Parathyroid adenoma (tissue), 2 donors: ENCODE data around the gene GRID1.

Experiments used
- H2AFZ ChIP-seq: fragments of 300-600 bp; sonication (generic); one replicate; pipeline ENCODE4 v1.7.0; 2017; ENCODE audit warnings: antibody characterized with exemption, mild to moderate bottlenecking
- H3K27ac ChIP-seq: fragments of 300-600 bp; sonication (generic); one replicate; pipeline ENCODE4 v1.7.0; 2017
- H3K27me3 ChIP-seq: fragments of 300-600 bp; sonication (generic); one replicate; pipeline ENCODE4 v1.7.0; 2017; ENCODE audit warnings: low read length; ENCODE audit not compliant: control insufficient read depth, insufficient read depth
- H3K36me3 ChIP-seq: fragments of 300-600 bp; sonication (generic); one replicate; pipeline ENCODE4 v1.7.0; 2017; ENCODE audit warnings: low read length; ENCODE audit not compliant: control insufficient read depth, insufficient read depth
- H3K4me1 ChIP-seq: fragments of 300-600 bp; sonication (generic); one replicate; pipeline ENCODE4 v1.7.0; 2017; ENCODE audit warnings: control low read depth
- H3K4me2 ChIP-seq: fragments of 300-600 bp; sonication (generic); one replicate; pipeline ENCODE4 v1.7.0; 2017; ENCODE audit warnings: low read length
- H3K4me3 ChIP-seq: fragments of 300-600 bp; sonication (generic); one replicate; pipeline ENCODE4 v1.7.0; 2017; ENCODE audit warnings: low read depth, low read length
- H3K79me2 ChIP-seq: fragments of 300-600 bp; sonication (generic); one replicate; pipeline ENCODE4 v1.7.0; 2017; ENCODE audit warnings: control low read depth
- H3K9ac ChIP-seq: fragments of 300-600 bp; sonication (generic); one replicate; pipeline ENCODE4 v1.7.0; 2017; ENCODE audit warnings: mild to moderate bottlenecking
- H3K9me3 ChIP-seq: fragments of 300-600 bp; sonication (generic); one replicate; pipeline ENCODE4 v1.7.0; 2017; ENCODE audit warnings: low read length; ENCODE audit not compliant: control insufficient read depth
- CTCF ChIP-seq: fragments of 300-600 bp; sonication (generic); IDR thresholded peaks from one replicate; pipeline ENCODE4 v1.7.0; 2017; ENCODE audit warnings: antibody characterized with exemption, mild to moderate bottlenecking
- donor health status: primary hyperparathyroidism.

Gene GRID1

GRCh38 chr10:85643845-85644525 lies 722.6 kb downstream of the GRID1 start:
- H3K27me3 ChIP-seq = no peaks in the 10 kb centered on the region
- no peak for TF ChIP-seq CTCF
- H3K4me3 ChIP-seq = no peak overlapping the region
- no peaks in the 10 kb centered on the region for H3K9me3 ChIP-seq
- no peak overlapping the region for H3K27ac ChIP-seq
- H3K9ac ChIP-seq = no peak overlapping the region
- H3K79me2 ChIP-seq = no peaks in the 10 kb centered on the region
- H3K4me2 ChIP-seq = no peak overlapping the region
- H2AFZ ChIP-seq = no peak overlapping the region
- no peaks in the 10 kb centered on the region for H3K36me3 ChIP-seq
- no peaks in the 10 kb centered on the region for H3K4me1 ChIP-seq

- no peaks in the 10 kb centered on the region for H3K4me1 ChIP-seq
- no peak overlapping the region for H3K4me2 ChIP-seq
- no peak overlapping the region for H3K9ac ChIP-seq
- H3K27me3 ChIP-seq = no peaks in the 10 kb centered on the region
- TF ChIP-seq CTCF = no peak
- H3K4me3 ChIP-seq = no peak overlapping the region
- H3K27ac ChIP-seq = no peak overlapping the region
- no peaks in the 10 kb centered on the region for H3K36me3 ChIP-seq
- H3K79me2 ChIP-seq = no peaks in the 10 kb centered on the region
- H2AFZ ChIP-seq = no peak overlapping the region
- H3K9me3 ChIP-seq = no peaks in the 10 kb centered on the region
Observed at GRCh38 chr10:85643171-85643844, 723.3 kb downstream of the GRID1 start.

- no peaks in the 10 kb centered on the region for H3K9me3 ChIP-seq
- no peaks in the 10 kb centered on the region for H3K79me2 ChIP-seq
- H3K4me1 ChIP-seq = no peaks in the 10 kb centered on the region
- no peaks in the 10 kb centered on the region for H3K36me3 ChIP-seq
- H3K9ac ChIP-seq = no peak overlapping the region
- no peak overlapping the region for H3K4me2 ChIP-seq
- no peak for TF ChIP-seq CTCF
- H2AFZ ChIP-seq = no peak overlapping the region
- H3K4me3 ChIP-seq = no peak overlapping the region
- no peaks in the 10 kb centered on the region for H3K27me3 ChIP-seq
- no peak overlapping the region for H3K27ac ChIP-seq
Observed at GRCh38 chr10:85642421-85643170, 724.0 kb downstream of the GRID1 start.

GRCh38 chr10:85642082-85642420 lies 724.5 kb downstream of the GRID1 start:
- H3K27ac ChIP-seq = no peak overlapping the region
- TF ChIP-seq CTCF = no peak
- no peaks in the 10 kb centered on the region for H3K9me3 ChIP-seq
- no peaks in the 10 kb centered on the region for H3K36me3 ChIP-seq
- H2AFZ ChIP-seq = no peak overlapping the region
- H3K4me2 ChIP-seq = no peak overlapping the region
- H3K27me3 ChIP-seq = no peaks in the 10 kb centered on the region
- no peaks in the 10 kb centered on the region for H3K4me1 ChIP-seq
- H3K4me3 ChIP-seq = no peak overlapping the region
- H3K9ac ChIP-seq = no peak overlapping the region
- H3K79me2 ChIP-seq = no peaks in the 10 kb centered on the region
